ENCODE data around the gene CCDC51. TPM values are rescaled to one million over a fixed set of nuclear protein-coding genes. Genes with fewer than 3 reads are reported as not detected.

CCDC51 gene
- total and polyA plus RNA-seq, 2 of the 13 experiments (the other 11 are each of a cell fraction or from before 2014, with no cell fraction given), result 18.1 to 29.4 TPM

DNA sequence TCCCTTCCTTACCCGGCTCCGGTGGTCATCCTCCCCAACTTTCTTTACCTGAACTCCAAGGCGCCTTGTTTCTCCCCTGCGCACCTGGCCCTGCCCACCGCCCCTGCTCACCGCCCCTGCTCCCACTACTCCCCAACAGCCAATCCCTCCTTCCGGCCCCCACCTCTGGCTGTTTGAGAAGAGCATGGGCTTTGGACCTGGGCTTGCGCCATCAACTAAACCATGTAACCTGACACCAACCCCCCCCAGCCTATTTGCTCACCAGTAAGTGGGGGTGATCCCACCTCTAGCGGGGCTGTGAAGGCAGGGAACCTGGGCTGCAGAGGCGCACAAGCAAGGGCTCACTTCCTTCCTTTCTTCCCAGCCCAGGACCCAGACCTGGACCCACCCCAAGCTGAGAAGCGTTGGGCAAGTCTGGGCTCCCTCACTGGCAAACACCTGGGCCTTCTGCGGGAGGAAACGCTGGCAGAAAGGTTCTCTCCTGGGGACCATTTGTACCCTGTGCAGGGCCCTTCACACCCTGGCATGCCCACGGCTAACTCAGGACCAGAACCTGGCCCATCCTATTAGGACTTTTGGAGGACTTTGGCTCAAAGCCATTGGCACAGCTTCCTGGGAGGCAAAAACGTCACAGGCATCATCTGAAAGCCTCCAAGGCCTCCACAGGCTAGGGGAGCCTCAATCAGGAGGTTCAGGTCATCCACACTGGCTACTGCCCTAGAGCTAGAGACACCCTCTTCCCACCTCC is 9.8 kb downstream of the CCDC51 start, which contains the start of gene PLXNB1 (continued):
- TF ChIP-seq NCOR1 (IDR thresholded peaks at IDR 0.05; ENCODE audit: borderline replicate concordance, low read length) (peak; percentile 93), HHEX (CRISPR knock-in tag; IDR thresholded peaks at IDR 0.05) (peak; percentile 58; the same call in 1 of the 2 replicates), BRF2 (CRISPR knock-in tag; IDR thresholded peaks at IDR 0.05) (peak; percentile 59; the same call in 1 of the 2 replicates), MAFG (CRISPR knock-in tag; IDR thresholded peaks at IDR 0.05) (no peak), NR3C1 (CRISPR knock-in tag; IDR thresholded peaks at IDR 0.05) (no peak), MXD4 (CRISPR knock-in tag; IDR thresholded peaks at IDR 0.05) (peak; percentile 29; the same call in 1 of the 2 replicates), MTF1 (CRISPR knock-in tag; IDR thresholded peaks at IDR 0.05) (no peak), CSRNP2 (CRISPR knock-in tag; conservative IDR thresholded peaks at IDR 0.05; ENCODE audit: low read depth) (peak; percentile 45; the same call in 1 of the 2 replicates), ZXDC (CRISPR knock-in tag; IDR thresholded peaks at IDR 0.05) (peak; percentile 75), ZNF230 (CRISPR knock-in tag; IDR thresholded peaks at IDR 0.05) (peak; percentile 64; the same call in 1 of the 2 replicates)
- TF ChIP-seq, protein P1, sequence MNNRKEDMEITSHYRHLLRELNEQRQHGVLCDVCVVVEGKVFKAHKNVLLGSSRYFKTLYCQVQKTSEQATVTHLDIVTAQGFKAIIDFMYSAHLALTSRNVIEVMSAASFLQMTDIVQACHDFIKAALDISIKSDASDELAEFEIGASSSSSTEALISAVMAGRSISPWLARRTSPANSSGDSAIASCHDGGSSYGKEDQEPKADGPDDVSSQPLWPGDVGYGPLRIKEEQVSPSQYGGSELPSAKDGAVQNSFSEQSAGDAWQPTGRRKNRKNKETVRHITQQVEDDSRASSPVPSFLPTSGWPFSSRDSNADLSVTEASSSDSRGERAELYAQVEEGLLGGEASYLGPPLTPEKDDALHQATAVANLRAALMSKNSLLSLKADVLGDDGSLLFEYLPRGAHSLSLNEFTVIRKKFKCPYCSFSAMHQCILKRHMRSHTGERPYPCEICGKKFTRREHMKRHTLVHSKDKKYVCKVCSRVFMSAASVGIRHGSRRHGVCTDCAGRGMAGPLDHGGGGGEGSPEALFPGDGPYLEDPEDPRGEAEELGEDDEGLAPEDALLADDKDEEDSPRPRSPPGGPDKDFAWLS (CRISPR knock-in tag; IDR thresholded peaks at IDR 0.05; ENCODE audit: borderline replicate concordance), result peak; percentile 96
- TF ChIP-seq, protein P2, sequence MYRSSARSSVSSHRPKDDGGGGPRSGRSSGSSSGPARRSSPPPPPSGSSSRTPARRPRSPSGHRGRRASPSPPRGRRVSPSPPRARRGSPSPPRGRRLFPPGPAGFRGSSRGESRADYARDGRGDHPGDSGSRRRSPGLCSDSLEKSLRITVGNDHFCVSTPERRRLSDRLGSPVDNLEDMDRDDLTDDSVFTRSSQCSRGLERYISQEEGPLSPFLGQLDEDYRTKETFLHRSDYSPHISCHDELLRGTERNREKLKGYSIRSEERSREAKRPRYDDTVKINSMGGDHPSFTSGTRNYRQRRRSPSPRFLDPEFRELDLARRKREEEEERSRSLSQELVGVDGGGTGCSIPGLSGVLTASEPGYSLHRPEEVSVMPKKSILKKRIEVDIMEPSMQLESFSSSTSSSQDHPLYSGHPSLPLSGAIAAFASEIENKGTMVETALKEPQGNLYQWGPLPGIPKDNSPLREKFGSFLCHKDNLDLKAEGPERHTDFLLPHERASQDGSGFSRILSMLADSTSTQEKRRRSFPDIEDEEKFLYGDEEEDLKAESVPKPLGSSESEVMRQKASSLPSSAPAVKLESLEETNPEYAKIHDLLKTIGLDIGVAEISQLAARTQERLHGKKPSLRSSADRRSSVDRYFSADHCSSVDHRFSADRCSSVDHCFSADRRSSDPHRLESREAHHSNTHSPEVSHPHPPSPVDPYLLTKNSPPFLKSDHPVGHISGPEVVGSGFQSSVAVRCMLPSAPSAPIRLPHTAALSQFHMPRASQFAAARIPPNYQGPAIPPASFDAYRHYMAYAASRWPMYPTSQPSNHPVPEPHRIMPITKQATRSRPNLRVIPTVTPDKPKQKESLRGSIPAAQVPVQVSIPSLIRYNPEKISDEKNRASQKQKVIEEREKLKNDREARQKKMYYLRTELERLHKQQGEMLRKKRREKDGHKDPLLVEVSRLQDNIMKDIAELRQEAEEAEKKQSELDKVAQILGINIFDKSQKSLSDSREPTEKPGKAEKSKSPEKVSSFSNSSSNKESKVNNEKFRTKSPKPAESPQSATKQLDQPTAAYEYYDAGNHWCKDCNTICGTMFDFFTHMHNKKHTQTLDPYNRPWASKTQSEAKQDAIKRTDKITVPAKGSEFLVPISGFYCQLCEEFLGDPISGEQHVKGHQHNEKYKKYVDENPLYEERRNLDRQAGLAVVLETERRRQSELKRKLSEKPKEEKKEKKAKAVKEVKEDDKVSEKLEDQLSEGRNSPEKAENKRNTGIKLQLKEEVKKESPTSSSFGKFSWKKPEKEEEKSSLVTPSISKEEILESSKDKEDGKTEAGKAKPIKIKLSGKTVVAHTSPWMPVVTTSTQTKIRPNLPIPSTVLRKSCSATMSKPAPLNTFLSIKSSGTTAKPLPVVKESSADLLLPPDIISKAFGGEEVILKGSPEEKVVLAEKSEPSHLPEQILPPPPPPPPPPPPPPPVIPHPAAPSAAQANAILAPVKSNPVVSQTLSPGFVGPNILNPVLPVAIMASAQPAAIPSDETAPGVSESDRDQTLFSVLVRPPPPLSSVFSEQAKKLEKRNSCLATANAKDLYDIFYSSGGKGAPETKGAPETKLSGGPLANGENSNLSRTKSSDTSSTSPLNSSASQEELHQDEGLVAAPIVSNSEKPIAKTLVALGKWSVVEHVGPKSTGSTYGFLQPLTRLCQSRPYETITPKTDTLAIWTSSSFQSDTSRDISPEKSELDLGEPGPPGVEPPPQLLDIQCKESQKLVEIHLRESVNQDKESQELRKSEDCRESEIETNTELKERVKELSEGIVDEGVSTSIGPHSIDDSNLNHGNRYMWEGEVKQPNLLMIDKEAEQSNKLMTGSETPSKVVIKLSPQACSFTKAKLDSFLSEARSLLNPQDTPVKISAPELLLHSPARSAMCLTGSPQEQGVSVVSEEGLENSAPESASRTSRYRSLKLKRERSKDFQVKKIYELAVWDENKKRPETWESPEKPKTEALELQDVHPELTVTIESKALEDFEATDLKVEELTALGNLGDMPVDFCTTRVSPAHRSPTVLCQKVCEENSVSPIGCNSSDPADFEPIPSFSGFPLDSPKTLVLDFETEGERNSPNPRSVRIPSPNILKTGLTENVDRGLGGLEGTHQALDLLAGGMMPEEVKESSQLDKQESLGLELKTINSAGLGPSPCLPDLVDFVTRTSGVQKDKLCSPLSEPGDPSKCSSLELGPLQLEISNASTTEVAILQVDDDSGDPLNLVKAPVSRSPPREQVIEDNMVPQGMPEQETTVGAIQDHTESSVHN (CRISPR knock-in tag; IDR thresholded peaks at IDR 0.05), result peak; percentile 94; the same call in 1 of the 2 replicates

Data from HepG2 (cell line).